HG03460 (cell line): ENCODE measurements around the gene LIN28B.
"Not testable (repeated sequence)": the region's sequence is repeated elsewhere in the genome, so short reads cannot be mapped to it uniquely, and the experiment has no call there.

ENCODE experiments used
- ATAC-seq: cut with Tn5 transposase; IDR thresholded peaks from one replicate; pipeline ENCODE4 v1.9.1; 2021; ENCODE audit not compliant: unreplicated experiment

The LIN28B gene

GRCh38 chr6:104956731-104957294 is at the start of gene LIN28B:
TSS of gene LIN28B (plus strand) at chr6:104957107. CDS start at chr6:104957251, 144 bp downstream.
- no peak for ATAC-seq

GRCh38 chr6:104908031-104908887 is 48.6 kb upstream of the LIN28B start:
- no peak for ATAC-seq

GRCh38 chr6:104908888-104909525 is 47.9 kb upstream of the LIN28B start:
- ATAC-seq: no peak

GRCh38 chr6:104921896-104922295 is 35.0 kb upstream of the LIN28B start:
- ATAC-seq: no peak

- ATAC-seq: no peak
Measured at GRCh38 chr6:104928141-104928540, 28.8 kb upstream of the LIN28B start.

GRCh38 chr6:104929353-104929752 is 27.6 kb upstream of the LIN28B start:
- no peak for ATAC-seq

GRCh38 chr6:104930939-104931338 is 26.0 kb upstream of the LIN28B start:
- no peak for ATAC-seq

GRCh38 chr6:104936766-104937535 is 20.0 kb upstream of the LIN28B start:
- ATAC-seq: no peak

- ATAC-seq: no peak
Measured at GRCh38 chr6:104940238-104940892, 16.5 kb upstream of the LIN28B start.

- ATAC-seq: peak; percentile 77
Measured at GRCh38 chr6:104940893-104941728, 15.8 kb upstream of the LIN28B start.

- ATAC-seq: no peak
Measured at GRCh38 chr6:104941729-104942091, 15.2 kb upstream of the LIN28B start.

- no peak for ATAC-seq
Measured at GRCh38 chr6:104943781-104944180, 13.1 kb upstream of the LIN28B start.

- ATAC-seq: no peak
Measured at GRCh38 chr6:104949206-104949605, 7.7 kb upstream of the LIN28B start.

GRCh38 chr6:104951677-104952076 is 5.2 kb upstream of the LIN28B start:
- ATAC-seq: no peak

- no peak for ATAC-seq
Measured at GRCh38 chr6:104952911-104953399, 4.0 kb upstream of the LIN28B start.

- ATAC-seq: not testable (repeated sequence)
Measured at GRCh38 chr6:104953400-104954189, 3.3 kb upstream of the LIN28B start.

GRCh38 chr6:104954190-104954797 is 2.6 kb upstream of the LIN28B start:
- no peak for ATAC-seq

- no peak for ATAC-seq
Measured at GRCh38 chr6:104955491-104955890, 1.4 kb upstream of the LIN28B start.
